Stimulated activated CD4-positive, alpha-beta T cell treated with anti-CD3 and anti-CD28 coated beads, Interleukin-1b, Interleukin-23, amount 100 ng/mL, for 24 hours (primary cell): ENCODE results near the gene GPR151.
A peak's percentile ranks its signal among the peaks of the same experiment; 100 is the strongest.
"Not testable (repeated sequence)": the region's sequence is repeated elsewhere in the genome, so short reads cannot be mapped to it uniquely, and the experiment has no call there.

Source experiments
- DNase-seq, 4 experiments: peaks; one replicate each; pipeline ENCODE4 v3.0.0-alpha.2; 2020; ENCODE audit warnings: low read depth in 4 of 4, low spot score in 1 of 4

GPR151 gene

DNA sequence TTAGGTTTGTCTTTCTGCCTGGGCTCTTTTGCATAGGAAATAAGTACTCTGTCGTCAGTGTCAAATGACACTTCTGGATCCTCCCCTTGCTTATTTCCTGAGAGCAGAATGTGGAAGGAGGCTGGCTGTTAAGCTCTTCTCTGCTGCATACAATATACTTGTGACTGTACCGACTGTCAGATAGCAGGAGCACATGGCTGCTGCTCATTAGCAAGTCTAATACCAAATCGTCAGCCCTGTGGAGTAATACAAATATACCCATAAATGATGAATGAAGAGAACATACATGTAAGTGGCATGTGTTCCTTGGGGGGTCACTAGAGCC, at the start of gene GPR151:
Gene GPR151 (minus strand): TSS at position 40 of the 325 bp plus-strand sequence. CDS start 77 bp downstream, outside the sequence.
- DNase-seq, result no peak

DNA sequence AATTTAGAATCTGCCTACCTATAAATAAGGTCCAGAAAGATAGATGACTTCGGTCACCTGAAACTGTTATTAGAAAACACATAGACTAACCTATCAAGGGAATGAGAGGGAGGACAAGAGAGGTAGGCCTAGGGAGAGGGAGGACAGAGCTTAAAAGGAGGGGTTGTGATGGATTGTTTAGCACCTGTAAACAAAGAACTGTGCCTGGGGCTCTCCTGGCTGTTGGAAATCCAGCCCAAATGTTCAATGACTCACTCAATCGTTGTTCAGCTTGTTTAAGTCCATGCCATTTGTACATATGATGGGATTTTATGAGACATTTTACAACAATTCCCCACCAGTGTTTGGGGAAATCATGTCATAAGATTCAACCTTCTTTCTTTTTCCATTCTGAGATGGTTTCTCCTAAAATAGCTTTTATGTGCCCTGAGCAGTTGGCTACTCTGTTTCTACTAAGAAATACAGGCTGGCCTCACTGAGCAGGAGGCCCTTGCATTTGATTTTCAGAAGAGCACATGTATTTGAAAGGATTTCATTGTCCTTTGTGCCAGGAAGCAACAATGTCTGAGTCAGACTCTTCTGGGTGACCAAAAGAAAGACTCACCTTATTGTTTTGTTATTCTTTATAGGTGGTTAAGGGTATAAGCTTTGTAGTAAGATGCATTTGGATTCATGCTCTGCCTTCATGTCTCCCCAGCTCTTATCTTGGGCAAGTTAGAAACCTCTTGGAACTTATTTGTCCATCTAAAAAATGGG, 48.2 kb upstream of the GPR151 start:
- no peak for DNase-seq

DNA sequence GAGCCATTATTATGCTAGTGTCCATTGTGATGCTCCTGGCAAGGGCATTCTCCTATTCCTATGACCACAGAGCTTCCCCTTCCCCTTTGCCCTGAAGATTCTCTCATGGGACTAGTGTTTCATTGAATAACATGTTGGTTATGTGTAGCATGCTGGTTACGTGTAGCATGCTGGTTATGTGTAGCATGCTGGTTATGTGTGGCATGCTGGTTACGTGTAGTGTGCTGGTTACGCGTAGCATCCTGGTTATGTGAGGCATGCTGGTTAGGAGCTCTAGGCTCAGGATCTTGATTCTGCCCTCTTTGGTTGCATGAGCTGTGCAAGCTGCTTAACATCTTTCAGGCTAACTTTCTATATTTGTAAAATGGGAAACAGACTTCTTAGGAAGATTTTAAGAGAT, 46.5 kb upstream of the GPR151 start:
- no peak for DNase-seq

DNA sequence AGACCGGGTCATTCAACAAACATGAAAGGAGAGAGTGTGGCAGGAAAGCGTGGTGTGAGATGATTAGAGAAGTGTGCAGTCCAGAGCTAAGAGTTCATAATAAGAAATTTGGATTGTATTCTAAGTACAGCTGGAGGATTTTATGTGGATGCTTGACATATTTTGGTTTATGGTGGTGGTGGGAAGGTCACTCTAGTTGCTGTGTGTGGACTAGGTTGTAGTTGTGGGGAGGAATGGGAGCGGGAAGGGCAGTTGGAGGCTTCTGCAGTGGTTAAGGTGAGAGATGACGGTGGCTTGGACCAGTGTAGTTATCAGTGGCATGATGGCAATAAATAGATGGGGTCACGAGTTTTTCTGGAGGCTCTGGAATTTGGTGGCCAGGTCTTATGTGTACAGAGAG, 45.7 kb upstream of the GPR151 start:
- DNase-seq, result no peak

DNA sequence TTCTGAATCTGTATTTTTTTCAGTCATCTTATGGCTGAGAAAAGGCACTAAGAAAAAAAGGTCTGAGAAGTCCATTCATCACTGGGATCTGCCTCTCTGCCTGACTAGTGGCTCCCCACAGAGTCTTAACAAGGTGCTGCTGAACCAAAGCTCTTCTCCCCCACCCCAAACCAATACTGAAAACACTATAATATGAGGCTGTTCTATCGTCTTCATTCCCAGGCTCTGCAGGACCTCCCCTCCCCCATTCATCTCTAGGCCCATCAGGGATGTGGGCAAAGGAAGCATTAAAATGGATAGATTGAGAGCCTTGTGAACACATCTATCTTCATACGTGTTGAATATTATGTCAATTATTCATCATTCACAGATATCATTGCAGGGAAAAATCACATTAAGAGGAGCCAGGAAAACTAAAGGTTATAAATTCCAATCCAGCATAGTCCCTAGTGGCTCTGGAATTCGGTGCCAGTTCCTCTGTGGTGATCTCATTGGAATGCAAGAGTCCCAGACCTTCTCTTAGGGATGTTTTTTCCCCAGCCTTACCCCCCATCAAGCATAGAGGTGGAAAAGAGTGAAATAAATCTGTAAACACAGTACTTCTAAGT, 44.3 kb upstream of the GPR151 start:
- no peak for DNase-seq

DNA sequence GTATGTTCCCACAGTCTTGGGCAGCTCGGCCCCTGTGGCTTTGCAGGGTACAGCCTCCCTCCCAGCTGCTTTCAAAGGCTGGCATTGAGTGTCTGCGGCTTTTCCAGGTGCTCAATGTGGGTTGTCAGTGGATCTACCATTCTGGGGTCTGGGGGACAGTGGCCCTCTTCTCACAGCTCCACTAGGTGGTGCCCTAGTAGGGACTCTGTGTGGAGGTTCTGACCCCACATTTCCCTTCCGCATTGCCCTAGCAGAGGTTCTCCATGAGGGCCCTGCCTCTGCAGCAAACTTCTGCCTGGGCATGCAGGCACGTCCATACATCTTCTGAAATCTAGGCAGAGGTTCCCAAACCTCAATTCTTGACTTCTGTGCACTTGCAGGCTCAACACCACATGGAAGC, 40.9 kb upstream of the GPR151 start:
- not testable (repeated sequence) for DNase-seq

DNA sequence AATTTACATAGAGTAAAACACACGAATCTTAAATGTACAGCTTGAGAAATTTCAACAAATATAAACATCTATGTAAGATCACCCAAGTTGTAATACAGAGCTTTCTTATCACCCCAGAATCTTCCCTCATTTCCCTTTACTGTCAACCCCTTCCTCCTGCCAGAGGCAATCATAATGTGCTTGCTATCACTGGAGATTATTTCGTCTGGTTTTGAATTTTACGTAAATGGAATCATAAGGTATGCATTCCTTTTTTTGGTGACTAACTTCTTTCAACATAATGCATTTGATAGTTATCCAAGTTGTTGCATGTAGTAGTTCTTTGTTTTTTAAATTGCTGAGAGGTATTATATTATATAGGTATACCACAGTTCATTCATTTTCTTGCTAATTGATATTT, 37.5 kb upstream of the GPR151 start:
- no peak for DNase-seq

DNA sequence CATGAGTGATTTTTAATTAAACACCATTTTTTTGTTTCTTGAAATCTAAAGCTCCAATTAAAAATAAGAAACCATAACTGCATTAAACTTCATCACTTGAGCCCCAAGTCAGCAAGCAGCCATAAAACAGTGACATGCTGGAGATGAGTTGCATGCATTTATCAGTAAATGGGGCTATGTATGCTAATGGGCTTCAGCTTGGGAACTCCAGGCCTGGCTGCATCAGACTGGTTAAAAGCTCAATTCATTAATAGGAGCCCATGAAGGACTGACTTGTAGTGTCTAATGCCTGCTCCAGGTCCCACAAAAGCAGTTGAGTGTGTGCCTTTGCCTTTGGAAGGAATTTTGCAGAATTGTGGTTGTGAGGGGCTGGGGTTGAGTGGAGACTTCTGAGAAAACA, 33.6 kb upstream of the GPR151 start:
- DNase-seq, result no peak

DNA sequence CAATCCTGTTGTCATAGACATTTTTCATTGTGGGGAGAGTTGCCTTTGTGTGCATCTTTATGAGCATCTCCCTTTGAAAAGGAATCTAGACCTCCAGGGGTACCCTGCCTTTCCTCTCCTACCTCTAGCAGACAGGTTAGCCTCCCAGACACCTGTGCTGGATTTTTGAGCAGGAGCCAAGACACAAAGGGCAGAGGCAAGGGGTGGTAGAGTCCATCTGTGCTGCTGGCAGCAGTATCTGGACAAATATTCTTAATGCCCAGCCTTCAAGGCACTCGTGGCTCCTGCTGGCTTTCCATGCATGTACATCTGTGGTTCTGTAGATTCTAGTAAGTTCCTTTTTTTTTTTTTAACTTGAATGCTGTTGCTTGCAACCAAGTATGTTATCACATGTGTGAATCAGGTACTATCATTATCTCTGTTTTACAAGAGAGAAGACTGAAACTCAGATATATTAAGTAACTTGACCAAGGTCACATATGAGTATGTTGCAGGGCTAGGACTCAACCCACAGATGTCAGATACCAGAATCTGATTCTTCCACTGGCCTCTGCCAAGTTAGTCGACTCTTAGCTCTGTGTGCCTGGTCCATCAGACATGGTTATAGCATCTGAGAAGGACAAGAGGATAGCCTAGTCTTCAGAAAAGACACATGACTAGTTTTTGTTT, 32.9 kb upstream of the GPR151 start:
- DNase-seq, result no peak

DNA sequence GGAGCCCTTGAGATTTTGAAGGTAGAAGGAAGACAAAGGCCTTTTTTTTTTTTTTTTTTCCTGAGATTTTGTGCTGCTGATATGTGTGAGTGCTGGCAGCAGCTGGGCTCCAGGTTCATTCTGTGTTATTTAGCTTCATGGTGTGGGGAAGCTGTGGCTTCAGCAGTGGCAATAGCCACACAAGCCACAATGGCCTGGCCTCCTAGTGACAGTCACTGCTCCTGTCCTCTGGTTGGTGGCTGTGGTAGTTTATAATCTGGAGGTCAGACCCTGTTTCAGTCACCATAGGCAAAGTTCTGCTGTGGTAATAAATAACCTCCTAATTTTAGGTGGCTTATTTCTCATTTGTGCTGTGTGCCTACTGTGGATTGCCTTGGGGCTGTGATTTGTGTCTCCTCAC, 28.2 kb upstream of the GPR151 start:
- no peak for DNase-seq

DNA sequence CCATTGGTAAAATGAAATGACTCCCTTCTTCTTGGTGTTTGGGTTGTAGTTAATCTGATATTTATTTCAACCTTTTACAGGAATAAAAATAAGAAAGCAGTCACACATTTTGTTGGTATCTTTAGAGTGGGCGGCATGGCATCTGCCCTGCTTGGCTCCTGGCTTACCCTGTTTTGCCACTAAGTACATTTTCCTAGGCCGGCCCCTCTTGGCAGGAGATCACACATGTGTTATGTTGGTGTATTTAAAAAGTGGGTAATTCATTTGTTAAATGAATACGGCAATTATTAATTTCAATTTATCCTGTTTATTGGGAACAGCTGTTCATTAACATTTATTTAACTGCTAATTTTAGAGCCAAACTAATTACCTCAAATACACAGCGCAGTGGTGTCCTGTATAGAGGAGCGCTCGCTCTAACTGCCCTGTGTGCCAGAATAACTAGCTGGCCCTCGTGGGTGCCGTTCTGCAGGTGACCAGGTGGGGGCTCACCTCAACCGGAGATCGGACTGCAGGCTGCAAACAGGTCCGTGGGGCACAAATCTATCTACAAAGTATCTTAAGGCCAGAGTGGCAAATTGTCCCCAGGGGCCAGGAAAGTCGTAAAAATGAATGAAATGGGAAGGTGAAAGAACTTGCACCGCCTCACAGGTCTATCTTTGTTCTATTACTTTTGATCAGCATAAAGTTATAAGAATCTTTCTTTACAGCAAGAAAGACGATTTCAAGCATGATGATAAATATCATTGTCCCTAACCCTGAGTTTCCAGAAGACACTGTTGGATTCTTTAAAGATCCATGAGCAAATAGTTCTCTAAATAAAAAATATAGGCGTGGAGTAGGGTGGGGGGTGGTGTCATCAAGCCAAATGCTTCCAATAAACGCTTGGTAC, 26.2 kb upstream of the GPR151 start:
- DNase-seq, result peak; percentile 38 to 57 (median 48)

DNA sequence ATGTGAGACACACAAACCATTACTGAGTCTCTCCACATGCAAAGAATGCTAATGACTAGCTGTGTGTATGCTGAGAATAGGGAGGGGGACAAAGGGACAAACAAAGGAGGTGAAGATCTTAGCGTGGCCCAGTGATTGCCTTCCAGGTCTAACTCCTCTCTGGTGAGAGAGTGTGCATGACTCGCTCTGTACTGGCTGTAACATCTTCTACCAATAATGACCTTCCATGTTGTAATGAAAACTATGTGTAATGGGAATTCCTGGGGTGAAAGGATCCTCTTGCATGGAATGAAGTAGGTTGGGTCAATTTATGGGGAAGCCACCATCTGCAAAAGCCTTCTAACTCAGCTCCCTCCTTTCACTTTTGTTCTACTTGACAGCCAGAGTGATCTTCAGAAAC, 24.4 kb upstream of the GPR151 start:
- DNase-seq, result no peak

DNA sequence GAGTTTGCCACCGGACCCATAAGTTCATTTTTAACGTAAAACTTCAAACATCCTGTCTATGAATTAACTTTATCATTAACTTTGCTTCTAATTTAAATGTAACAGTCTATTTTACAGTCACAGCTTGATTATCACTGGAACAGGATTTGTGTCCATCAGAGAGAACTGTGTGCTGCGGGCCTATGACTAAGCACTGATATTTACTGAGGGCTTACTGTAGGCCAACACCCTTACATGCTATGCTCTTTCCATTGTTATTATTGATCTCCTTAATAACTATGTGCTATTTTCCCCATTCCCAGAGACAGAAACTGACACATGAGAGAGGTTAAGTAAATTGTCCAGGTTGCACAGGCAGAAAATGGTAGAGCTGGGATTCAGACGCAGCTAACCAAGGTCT, 24.0 kb upstream of the GPR151 start:
- no peak for DNase-seq

DNA sequence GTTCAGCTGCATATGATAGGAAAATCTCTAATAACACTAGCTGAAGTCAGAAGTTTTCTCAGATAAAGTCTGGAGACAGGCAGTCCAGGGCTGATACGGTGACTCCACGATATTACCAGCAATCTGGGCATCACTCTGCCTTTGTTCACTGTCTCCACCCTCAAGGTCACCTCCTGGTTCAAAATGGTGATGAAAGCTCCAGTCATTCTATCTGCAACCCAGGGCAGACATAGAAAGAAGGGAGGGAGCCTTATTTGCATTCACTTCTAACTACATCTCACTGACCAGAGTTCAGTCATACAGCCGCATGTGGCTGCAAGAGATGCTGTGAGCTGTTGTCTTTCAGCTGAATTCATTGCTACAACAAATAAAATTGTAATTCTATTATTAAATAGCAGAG, 22.4 kb upstream of the GPR151 start:
- DNase-seq, result no peak

DNA sequence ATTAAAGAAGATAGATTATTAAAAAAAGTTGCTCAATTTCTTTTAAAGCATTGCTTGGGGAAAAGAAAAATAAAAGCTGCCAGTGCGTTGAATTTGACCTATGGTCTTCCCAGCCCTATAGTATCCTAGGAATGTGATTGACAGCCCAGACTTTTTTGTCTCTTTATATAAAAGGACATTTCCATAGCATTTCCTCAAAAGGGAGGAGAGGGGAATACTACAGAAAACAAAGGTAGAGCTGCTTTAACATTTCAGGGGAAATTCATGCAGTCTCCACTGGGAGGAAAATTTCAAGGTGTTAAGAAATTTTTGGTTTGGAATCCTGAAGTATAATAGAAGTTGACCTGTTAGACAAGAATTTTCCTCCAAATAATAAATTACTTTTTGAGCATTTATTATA, 17.9 kb upstream of the GPR151 start:
- no peak for DNase-seq

DNA sequence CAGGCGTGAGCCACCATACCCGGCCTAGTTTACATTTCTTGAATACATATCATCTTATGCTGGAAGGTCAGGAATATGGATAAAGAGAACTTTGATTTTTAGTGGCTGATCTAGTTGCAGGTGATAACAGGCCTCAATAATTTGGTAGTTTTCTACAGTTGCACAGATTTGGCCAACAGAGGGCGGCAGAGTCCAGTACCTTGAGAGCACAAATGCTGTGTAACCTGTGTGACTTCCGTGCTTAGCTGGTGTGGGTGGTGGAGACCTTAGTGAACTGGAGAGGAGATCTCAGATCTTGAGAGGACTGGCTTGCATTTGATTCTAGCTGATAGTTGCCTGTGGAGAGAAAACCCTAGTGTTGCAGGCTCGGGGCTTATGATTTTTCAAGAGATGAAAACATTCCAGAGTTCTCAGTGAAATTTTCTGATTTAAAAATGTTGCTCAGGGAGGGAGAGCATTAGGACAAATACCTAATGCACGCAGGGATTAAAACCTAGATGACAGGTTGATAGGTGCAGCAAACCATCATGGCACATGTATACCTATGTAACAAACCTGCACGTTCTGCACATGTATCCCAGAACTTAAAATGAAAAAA, 17.4 kb upstream of the GPR151 start:
- DNase-seq, result peak; percentile 49 to 67 (median 59)

DNA sequence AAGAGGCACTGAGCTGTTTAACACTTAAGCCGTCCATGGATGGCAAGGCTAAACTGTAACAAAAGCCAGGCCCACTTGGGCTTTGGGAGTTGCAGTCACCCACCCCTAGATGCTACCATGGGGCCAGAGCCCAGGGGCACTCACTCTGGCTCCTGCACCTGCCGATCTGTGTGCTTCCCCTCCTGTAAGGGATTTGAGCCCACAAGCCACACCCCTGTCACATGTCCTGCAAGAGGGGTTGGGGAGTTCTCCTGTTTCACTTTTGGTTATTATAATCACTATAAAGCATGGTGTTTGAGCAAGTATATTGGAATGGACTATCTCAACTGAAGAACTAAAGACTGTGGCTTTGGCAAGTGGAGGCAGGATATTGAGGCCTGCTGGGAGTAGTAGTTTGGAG, 14.0 kb upstream of the GPR151 start:
- no peak for DNase-seq

DNA sequence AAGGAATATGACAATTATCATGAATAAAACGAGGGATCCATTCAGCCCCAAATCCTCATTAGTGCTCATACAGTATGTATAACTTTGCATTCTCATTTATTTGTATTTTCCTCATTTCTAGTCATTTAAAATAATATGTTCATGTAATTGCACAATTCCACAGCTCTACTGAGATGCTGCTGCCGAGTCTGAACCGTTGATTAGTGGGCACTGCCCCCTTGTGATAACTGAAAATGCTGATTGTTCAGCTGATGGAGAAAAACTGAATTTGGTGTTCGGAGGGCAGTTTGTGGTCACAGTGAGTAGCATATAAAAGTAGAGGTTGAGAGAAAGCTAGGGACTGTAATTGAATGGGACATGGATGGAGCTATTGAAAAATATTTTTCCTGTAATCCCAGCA, 12.2 kb upstream of the GPR151 start:
- no peak for DNase-seq

DNA sequence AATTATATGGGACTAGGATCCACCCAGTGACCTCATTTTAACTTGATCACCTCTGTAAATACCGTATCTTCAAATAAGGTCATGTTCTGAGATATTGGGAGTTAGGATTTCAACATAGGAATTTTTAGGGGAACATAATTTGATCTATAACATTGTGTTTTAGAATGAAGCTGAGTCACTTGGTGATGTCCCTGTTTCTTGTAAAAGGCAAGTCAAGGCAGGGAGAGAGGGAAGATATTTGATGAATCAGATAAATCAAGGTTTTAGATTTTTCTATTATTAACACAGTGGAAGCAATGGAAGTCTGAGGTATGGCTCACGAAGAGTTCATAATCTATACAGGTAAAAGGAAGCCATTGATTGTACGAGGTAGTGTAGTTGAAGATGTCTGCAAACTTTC, 11.8 kb upstream of the GPR151 start:
- DNase-seq, result no peak

DNA sequence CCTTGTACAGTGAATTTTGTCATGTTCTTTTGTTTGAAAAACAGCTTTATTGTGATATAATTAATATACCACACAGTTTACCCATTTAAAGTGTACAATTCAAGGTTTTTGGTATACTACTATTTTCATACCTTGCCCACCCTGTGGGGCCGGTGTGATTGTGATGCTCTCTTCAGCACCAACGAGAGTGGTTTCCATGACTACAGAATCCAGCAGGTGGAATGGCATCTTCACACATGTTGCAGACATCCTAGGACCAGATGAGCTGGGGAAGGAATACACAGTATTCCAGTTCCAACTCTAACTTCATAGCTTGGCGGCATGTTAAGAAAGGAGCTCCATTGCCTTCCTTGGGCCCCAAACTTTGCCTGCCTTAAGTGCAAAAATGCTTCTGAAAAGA, 7.7 kb upstream of the GPR151 start:
- DNase-seq, result no peak

DNA sequence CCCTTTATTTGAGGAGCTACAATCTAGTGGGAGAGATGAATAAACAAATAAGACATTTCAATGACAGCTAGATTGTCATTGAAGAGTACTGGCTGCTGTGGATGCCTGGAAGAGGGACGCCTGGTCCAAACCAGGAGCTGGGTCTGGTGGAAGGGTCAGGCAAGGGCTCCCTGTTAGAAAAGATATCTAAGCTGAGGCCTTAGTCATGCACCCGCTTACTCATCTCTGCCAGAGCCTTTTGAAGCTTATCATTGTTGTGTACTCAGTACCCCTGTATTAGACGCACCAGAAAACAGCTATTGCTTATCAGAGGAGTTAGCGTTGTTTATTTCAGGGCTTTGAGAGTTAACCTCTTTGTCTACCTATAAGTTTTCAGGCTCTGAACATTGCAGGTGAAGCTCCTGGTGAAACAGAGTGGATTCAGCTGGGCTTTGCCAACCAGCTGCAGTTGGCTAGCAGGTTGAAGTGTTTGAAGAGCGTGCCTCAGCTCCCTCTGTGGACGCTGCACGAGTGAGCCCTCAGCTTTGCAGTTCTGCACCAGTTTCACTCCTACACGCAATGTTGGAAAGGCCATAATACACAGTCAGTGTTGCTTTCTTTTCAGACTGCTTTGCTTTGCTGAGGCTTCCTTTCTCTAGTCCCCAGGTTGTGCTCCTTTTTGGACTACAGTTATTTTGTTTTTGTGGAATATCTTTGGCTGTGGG, 5.6 kb upstream of the GPR151 start:
- DNase-seq, result no peak
